HCT116 (cell line): ENCODE data around the gene MESP2. TPM values are rescaled to one million over a fixed set of nuclear protein-coding genes. Genes with fewer than 3 reads are reported as not detected.

Experiments
- ATAC-seq: fragments of 200-7000 bp; cut with Tn5 transposase; 2 replicates; pipeline ENCODE4 v1.9.1; 2020; ENCODE audit warnings: mild to moderate bottlenecking, moderate library complexity
- BruUV-seq: library from RNA; stranded (reverse); fragments of 400-500 nt; replicated peaks from 2 replicates; lab custom pipeline; 2021; lab: Mats Ljungman, UMichigan
- CTCF ChIA-PET: fragments of 300-600 bp; sonication (Branson Sonifier 250); formaldehyde crosslinking; loops from one replicate; lab custom pipeline; 2021; ENCODE audit warnings: antibody characterized with exemption; lab: Charles Lee
- POLR2A ChIA-PET: fragments of 300-600, 350-600 bp; sonication (Branson Sonifier 250); formaldehyde crosslinking; loops from one replicate; lab custom pipeline; 2021; ENCODE audit warnings: antibody characterized with exemption; lab: Charles Lee
- RAD21 ChIA-PET, 2 experiments: fragments of 300-600 bp; sonication (Branson Sonifier 250); formaldehyde crosslinking; loops; one replicate each; lab custom pipeline; 2023; ENCODE audit warnings: low total read pairs in 2 of 2; ENCODE audit not compliant: uncharacterized antibody in 2 of 2, unreplicated experiment in 2 of 2, low non-redundant PET in 1 of 2; lab: Charles Lee
- DNase-seq: peaks from one replicate; pipeline ENCODE4 v3.0.0-alpha.2; 2010; ENCODE audit warnings: low read depth, low spot score
- H2AFZ ChIP-seq: fragments of 200-600 bp; shearing (Covaris generic), sonication (generic); 2 replicates; pipeline ENCODE4 v1.6.1; 2017; ENCODE audit warnings: low read depth, mixed run types, mixed read lengths, antibody characterized with exemption, low read length; ENCODE audit not compliant: poor library complexity, severe bottlenecking
- H3K27ac ChIP-seq: 2 replicates; pipeline ENCODE4 v1.5.1; 2012; ENCODE audit warnings: low read depth, low read length
- H3K27me3 ChIP-seq: fragments of 200-600 bp; sonication (generic); 2 replicates; pipeline ENCODE4 v1.6.1; 2016; ENCODE audit warnings: mixed run types, low read length, mixed read lengths; ENCODE audit not compliant: insufficient read depth
- H3K36me3 ChIP-seq, 2 experiments: fragments of 200-500 bp in 1 of 2; fragments of 200-600 bp in 1 of 2; sonication (Bioruptor generic) in 1 of 2; sonication (generic) in 1 of 2; 2 replicates each; pipeline versions ENCODE4 v1.5.1 to v1.6.1; 2014 to 2016; ENCODE audit warnings: low read length in 2 of 2, inconsistent platforms in 1 of 2, mixed read lengths in 1 of 2, mixed run types in 1 of 2; ENCODE audit not compliant: insufficient read depth in 2 of 2, control insufficient read depth in 1 of 2
- H3K4me1 ChIP-seq, 2 experiments: fragments of 200-600 bp in 1 of 2; sonication (generic) in 1 of 2; 2 replicates each; pipeline versions ENCODE4 v1.5.1 to v1.6.1; 2012 to 2017; ENCODE audit warnings: low read length in 2 of 2, inconsistent platforms in 1 of 2, mild to moderate bottlenecking in 1 of 2, mixed read lengths in 1 of 2, mixed run types in 1 of 2, moderate library complexity in 1 of 2; ENCODE audit not compliant: insufficient read depth in 2 of 2, control insufficient read depth in 1 of 2
- H3K4me2 ChIP-seq: fragments of 200-600 bp; sonication (generic); 2 replicates; pipeline ENCODE4 v1.6.1; 2017; ENCODE audit warnings: mixed run types, low read length, mixed read lengths
- H3K4me3 ChIP-seq, 2 experiments: fragments of 200-600 bp in 1 of 2; sonication (generic) in 1 of 2; replicated peaks in 1 of 2; 2 replicates each; pipeline ENCODE4 v1.5.1; 2011 to 2016; ENCODE audit warnings: low read length in 2 of 2, control low read depth in 1 of 2, low read depth in 1 of 2, mild to moderate bottlenecking in 1 of 2, mixed read lengths in 1 of 2, mixed run types in 1 of 2
- H3K79me2 ChIP-seq: fragments of 200-600 bp; sonication (generic); 2 replicates; pipeline ENCODE4 v1.6.1; 2017; ENCODE audit warnings: mild to moderate bottlenecking, mixed run types, low read length, moderate library complexity, mixed read lengths; ENCODE audit not compliant: insufficient read depth
- H3K9ac ChIP-seq: fragments of 200-600 bp; sonication (generic); 2 replicates; pipeline ENCODE4 v1.6.1; 2016; ENCODE audit warnings: low read length, mixed read lengths
- H3K9me2 ChIP-seq: fragments of 200-600 bp; sonication (generic), shearing (Covaris generic); 2 replicates; pipeline ENCODE4 v1.6.1; 2017; ENCODE audit warnings: mixed run types, mild to moderate bottlenecking, moderate library complexity; ENCODE audit not compliant: insufficient read depth
- H3K9me3 ChIP-seq, 2 experiments: fragments of 200-500 bp in 1 of 2; fragments of 200-600 bp in 1 of 2; sonication (Bioruptor generic) in 1 of 2; sonication (generic) in 1 of 2; 2 replicates each; pipeline ENCODE4 v1.6.1; 2014 to 2017; ENCODE audit warnings: low read length in 2 of 2, mixed read lengths in 2 of 2, inconsistent platforms in 1 of 2, low read depth in 1 of 2, mild to moderate bottlenecking in 1 of 2, mixed run types in 1 of 2, moderate library complexity in 1 of 2; ENCODE audit not compliant: control insufficient read depth in 1 of 2, insufficient read depth in 1 of 2
- H4K20me1 ChIP-seq: fragments of 200-600 bp; sonication (generic), shearing (Covaris generic); 2 replicates; pipeline ENCODE4 v1.6.1; 2017; ENCODE audit warnings: mixed run types, mild to moderate bottlenecking, moderate library complexity; ENCODE audit not compliant: insufficient read depth
- CBX3 ChIP-seq: IDR thresholded peaks from 2 replicates; pipeline ENCODE4 v1.6.1; 2012; ENCODE audit warnings: low read depth
- EGR1 ChIP-seq: IDR thresholded peaks from 2 replicates; pipeline ENCODE4 v1.6.1; 2012; ENCODE audit warnings: low read depth
- ELF1 ChIP-seq: IDR thresholded peaks from 2 replicates; pipeline ENCODE4 v1.6.1; 2012; ENCODE audit warnings: low read depth, borderline replicate concordance
- EZH2 ChIP-seq: fragments of 200-600 bp; sonication (generic); IDR thresholded peaks from 2 replicates; pipeline ENCODE4 v1.6.1; 2017; ENCODE audit warnings: antibody characterized with exemption, mixed run types
- EZH2phosphoT487 ChIP-seq: fragments of 200-600 bp; IDR thresholded peaks from 2 replicates; pipeline ENCODE4 v1.6.1; 2018; ENCODE audit warnings: antibody characterized with exemption, borderline replicate concordance
- FOSL1 ChIP-seq: IDR thresholded peaks from 2 replicates; pipeline ENCODE4 v1.6.1; 2012; ENCODE audit warnings: low read depth
- JUND ChIP-seq: IDR thresholded peaks from 2 replicates; pipeline ENCODE4 v1.6.1; 2012
- MAX ChIP-seq: IDR thresholded peaks from 2 replicates; pipeline ENCODE4 v1.6.1; 2012
- POLR2A ChIP-seq: IDR thresholded peaks from 2 replicates; pipeline ENCODE4 v1.7.0; 2011; ENCODE audit warnings: borderline replicate concordance; ENCODE audit not compliant: insufficient read depth, insufficient read length; ENCODE audit errors: extremely low read depth
- POLR2AphosphoS5 ChIP-seq: IDR thresholded peaks from 2 replicates; pipeline ENCODE4 v1.6.1; 2011; ENCODE audit warnings: mild to moderate bottlenecking, low read depth, low read length, moderate library complexity
- RAD21 ChIP-seq: IDR thresholded peaks from 2 replicates; pipeline ENCODE4 v1.6.1; 2012; ENCODE audit warnings: low read depth, mild to moderate bottlenecking
- SIN3A ChIP-seq: IDR thresholded peaks from 2 replicates; pipeline ENCODE4 v1.6.1; 2012; ENCODE audit warnings: low read depth
- SP1 ChIP-seq: IDR thresholded peaks from 2 replicates; pipeline ENCODE4 v1.6.1; 2012; ENCODE audit warnings: low read depth
- SRF ChIP-seq: IDR thresholded peaks from 2 replicates; pipeline ENCODE4 v1.6.1; 2012; ENCODE audit warnings: low read depth
- TCF7L2 ChIP-seq: IDR thresholded peaks from 2 replicates; pipeline ENCODE4 v1.7.0; 2011; ENCODE audit warnings: borderline replicate concordance, inconsistent platforms; ENCODE audit not compliant: insufficient read depth, insufficient read length; ENCODE audit errors: extremely low read depth
- YY1 ChIP-seq: IDR thresholded peaks from 2 replicates; pipeline ENCODE4 v1.6.1; 2011; ENCODE audit warnings: low read length, low read depth, moderate library complexity, mild to moderate bottlenecking; ENCODE audit not compliant: insufficient replicate concordance; ENCODE audit errors: extremely low read depth
- ZFX ChIP-seq: fragments of 450-650 bp; IDR thresholded peaks from 2 replicates; pipeline ENCODE4 v1.6.1; 2017
- intact Hi-C: fragments of 100-400 bp; cut with micrococcal nuclease; formaldehyde crosslinking; loops from 2 replicates; pipeline ENCODE4 v1.10.0; 2022
- total RNA-seq: library from RNA; stranded (reverse); gene quantifications from one replicate; pipeline ENCODE4 v1.2.1, GENCODE V29; 2021; ENCODE audit not compliant: unreplicated experiment
- TF ChIP-seq, protein P1 (sequence below): IDR thresholded peaks from 2 replicates; pipeline ENCODE4 v1.6.1; 2011; ENCODE audit warnings: mild to moderate bottlenecking, low read length, moderate library complexity; ENCODE audit not compliant: insufficient replicate concordance; ENCODE audit errors: extremely low read depth
- TF ChIP-seq, protein P2 (sequence below): IDR thresholded peaks from 2 replicates; pipeline ENCODE4 v1.6.1; 2012; ENCODE audit warnings: low read depth

Gene MESP2
- total RNA-seq, 1 experiment from 2014 or later = 0.20 TPM

DNA sequence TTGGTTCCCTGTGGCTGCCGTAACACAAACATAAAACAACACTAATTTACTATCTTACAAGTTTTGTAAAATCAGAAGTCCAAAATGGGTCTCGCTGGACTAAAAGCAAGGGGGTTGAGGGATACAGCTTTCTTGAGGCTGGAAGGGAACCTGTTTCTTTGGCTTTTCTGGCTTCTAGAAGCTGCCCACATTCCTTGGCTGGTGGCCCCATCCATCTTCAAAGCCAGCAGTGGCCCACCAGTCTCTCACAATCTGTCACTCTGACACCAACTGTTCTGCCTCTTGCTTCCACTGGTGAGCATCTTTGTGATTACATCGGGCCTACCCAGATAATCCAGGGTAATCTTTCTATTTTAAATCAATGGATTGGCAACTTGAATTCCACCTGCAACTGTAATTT is 39.6 kb downstream of the MESP2 start (continued):
- TF ChIP-seq EZH2 (no peak), SP1 (no peak), JUND (no peak), ELF1 (no peak), RAD21 (no peak)

DNA sequence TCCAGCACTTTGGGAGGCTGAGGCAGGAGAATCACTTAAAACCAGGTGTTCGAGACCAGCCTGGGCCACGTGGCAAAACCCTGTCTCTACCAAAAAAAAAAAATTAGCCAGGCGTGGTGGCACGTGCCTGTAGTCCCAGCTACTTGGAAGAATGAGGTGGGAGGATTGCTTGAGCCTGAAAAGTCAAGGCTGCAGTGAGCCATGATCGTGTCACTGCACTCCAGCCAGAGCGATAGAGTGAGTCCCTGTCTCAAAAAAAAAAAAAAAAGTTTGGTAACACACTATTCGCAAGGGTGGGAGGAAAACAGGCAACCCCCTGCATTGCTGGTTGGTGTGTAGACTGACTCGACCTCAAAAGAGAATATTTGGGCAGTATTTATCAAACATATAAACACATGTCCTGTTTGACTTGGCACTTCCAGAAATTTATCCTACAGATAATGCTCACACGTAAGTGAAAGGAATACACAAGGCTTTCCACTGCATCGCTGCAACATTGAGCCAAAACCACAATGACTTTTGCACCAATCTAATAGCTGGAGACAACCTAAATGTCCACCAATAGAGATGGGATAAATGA is 41.7 kb downstream of the MESP2 start:
- Histone ChIP-seq H3K9me3 (peaks cover 0 to 3% of the 10 kb centered on the region in 2 experiments; a peak in 1 of 4 replicates), H3K4me2 (no peak overlapping the region), H4K20me1 (no peaks in the 10 kb centered on the region), H3K9ac (no peak overlapping the region), H2AFZ (no peak overlapping the region), H3K9me2 (no peaks in the 10 kb centered on the region), H3K27ac (no peak overlapping the region), H3K4me3 (no peak overlapping the region), H3K36me3 (no peaks in the 10 kb centered on the region), H3K27me3 (no peaks in the 10 kb centered on the region), H3K4me1 (peaks cover 0 to 23% of the 10 kb centered on the region in 2 experiments; a peak in 2 of 4 replicates), H3K79me2 (no peaks in the 10 kb centered on the region)
- no TSS peak for BruUV-seq
- ChIA-PET RAD21 (no interaction called here), CTCF (no interaction called here), POLR2A (no interaction called here)
- intact Hi-C loops = no loop called here
- no peak for DNase-seq
- ATAC-seq = no peak
- TF ChIP-seq SP1 = no peak
- no peak for TF ChIP-seq ZFX
- TF ChIP-seq POLR2A = no peak
- TF ChIP-seq, protein P1, sequence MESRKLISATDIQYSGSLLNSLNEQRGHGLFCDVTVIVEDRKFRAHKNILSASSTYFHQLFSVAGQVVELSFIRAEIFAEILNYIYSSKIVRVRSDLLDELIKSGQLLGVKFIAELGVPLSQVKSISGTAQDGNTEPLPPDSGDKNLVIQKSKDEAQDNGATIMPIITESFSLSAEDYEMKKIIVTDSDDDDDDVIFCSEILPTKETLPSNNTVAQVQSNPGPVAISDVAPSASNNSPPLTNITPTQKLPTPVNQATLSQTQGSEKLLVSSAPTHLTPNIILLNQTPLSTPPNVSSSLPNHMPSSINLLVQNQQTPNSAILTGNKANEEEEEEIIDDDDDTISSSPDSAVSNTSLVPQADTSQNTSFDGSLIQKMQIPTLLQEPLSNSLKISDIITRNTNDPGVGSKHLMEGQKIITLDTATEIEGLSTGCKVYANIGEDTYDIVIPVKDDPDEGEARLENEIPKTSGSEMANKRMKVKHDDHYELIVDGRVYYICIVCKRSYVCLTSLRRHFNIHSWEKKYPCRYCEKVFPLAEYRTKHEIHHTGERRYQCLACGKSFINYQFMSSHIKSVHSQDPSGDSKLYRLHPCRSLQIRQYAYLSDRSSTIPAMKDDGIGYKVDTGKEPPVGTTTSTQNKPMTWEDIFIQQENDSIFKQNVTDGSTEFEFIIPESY = no peak
- TF ChIP-seq EZH2phosphoT487 = no peak
- no peak for TF ChIP-seq SRF
- TF ChIP-seq CBX3 = no peak
- TF ChIP-seq, protein P2, sequence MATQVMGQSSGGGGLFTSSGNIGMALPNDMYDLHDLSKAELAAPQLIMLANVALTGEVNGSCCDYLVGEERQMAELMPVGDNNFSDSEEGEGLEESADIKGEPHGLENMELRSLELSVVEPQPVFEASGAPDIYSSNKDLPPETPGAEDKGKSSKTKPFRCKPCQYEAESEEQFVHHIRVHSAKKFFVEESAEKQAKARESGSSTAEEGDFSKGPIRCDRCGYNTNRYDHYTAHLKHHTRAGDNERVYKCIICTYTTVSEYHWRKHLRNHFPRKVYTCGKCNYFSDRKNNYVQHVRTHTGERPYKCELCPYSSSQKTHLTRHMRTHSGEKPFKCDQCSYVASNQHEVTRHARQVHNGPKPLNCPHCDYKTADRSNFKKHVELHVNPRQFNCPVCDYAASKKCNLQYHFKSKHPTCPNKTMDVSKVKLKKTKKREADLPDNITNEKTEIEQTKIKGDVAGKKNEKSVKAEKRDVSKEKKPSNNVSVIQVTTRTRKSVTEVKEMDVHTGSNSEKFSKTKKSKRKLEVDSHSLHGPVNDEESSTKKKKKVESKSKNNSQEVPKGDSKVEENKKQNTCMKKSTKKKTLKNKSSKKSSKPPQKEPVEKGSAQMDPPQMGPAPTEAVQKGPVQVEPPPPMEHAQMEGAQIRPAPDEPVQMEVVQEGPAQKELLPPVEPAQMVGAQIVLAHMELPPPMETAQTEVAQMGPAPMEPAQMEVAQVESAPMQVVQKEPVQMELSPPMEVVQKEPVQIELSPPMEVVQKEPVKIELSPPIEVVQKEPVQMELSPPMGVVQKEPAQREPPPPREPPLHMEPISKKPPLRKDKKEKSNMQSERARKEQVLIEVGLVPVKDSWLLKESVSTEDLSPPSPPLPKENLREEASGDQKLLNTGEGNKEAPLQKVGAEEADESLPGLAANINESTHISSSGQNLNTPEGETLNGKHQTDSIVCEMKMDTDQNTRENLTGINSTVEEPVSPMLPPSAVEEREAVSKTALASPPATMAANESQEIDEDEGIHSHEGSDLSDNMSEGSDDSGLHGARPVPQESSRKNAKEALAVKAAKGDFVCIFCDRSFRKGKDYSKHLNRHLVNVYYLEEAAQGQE = no peak
- no peak for TF ChIP-seq TCF7L2
- TF ChIP-seq POLR2AphosphoS5 = no peak
- TF ChIP-seq RAD21 = no peak
- no peak for TF ChIP-seq EGR1
- TF ChIP-seq MAX = no peak
- TF ChIP-seq JUND = no peak
- no peak for TF ChIP-seq YY1
- TF ChIP-seq FOSL1 = no peak
- no peak for TF ChIP-seq SIN3A
